GM19395 (cell line): Measurements from ENCODE around the gene PCBP3.

Experiments
- ATAC-seq: cut with Tn5 transposase; IDR thresholded peaks from one replicate; pipeline ENCODE4 v1.9.1; 2021; ENCODE audit warnings: mild to moderate bottlenecking, moderate library complexity; ENCODE audit not compliant: unreplicated experiment

Gene PCBP3

DNA sequence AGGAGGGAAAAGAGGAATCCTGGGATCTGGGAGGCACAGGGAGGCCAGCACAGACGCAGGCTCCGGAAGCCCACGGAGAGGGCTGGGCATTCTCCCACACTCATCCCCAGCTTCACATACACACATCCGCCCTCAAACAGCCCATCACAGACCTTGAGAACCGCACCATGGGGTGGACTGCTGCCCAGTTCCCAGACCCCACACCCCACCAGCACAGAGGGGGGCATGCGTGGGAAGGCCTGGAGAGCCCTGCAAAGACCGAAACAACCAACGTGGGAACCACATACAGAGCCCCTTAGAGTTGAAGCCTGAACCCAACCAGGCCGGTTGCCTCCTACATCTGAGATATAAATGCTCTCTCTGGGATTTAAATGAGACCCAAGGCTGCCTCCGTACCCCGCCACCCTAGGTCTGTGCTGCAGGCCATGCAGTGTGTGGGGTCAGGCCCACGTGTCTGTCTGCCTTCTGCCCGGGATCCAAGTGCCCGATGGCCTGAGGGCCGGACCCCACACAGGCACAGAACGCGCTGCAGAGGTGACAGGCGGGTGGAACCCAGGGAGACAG, 211.8 kb downstream of the PCBP3 start:
- no peak for ATAC-seq

GRCh38 chr21:45856442-45856841, 212.9 kb downstream of the PCBP3 start:
- no peak for ATAC-seq

DNA sequence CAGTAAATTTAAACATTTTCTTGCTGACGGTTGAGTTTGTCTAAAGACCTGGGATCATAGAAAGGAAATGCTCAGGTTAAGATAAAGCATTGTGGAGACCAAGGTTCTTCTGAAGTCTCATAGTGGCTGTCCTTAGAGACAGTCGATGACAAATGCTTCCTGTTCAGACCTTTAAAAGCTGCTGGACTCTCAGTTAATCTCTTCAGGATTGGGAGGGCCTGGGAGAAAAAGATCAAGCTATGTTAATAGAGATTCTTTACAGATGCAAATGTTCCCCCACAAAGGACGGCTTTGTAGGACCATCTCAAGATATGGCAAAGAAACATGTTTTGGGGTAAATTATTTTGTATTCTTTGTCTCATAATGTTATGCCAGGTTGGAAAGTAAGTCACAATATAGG, 213.4 kb downstream of the PCBP3 start:
- ATAC-seq: no peak

- no peak for ATAC-seq
Measured at GRCh38 chr21:45857761-45858160, 214.2 kb downstream of the PCBP3 start.

DNA sequence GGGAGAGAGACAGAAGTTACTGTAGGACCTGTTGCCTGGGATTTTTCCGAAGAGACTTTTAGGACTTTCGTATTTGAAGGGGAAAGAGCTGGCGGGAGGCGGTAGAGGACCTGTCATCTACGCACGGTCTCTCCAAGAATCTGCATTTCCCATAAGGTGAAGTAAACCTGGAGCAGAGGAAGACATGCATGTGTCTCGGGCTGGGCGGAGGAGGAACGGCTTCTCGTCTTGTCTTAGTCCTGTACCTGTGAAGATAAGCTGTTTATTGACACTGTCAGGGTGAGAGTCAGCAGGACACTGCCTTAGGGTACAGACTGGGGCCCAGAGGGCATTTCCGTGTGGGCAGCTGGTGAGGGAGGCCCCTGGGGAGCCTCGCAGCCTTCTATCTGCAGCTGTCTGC, 214.7 kb downstream of the PCBP3 start:
- no peak for ATAC-seq

DNA sequence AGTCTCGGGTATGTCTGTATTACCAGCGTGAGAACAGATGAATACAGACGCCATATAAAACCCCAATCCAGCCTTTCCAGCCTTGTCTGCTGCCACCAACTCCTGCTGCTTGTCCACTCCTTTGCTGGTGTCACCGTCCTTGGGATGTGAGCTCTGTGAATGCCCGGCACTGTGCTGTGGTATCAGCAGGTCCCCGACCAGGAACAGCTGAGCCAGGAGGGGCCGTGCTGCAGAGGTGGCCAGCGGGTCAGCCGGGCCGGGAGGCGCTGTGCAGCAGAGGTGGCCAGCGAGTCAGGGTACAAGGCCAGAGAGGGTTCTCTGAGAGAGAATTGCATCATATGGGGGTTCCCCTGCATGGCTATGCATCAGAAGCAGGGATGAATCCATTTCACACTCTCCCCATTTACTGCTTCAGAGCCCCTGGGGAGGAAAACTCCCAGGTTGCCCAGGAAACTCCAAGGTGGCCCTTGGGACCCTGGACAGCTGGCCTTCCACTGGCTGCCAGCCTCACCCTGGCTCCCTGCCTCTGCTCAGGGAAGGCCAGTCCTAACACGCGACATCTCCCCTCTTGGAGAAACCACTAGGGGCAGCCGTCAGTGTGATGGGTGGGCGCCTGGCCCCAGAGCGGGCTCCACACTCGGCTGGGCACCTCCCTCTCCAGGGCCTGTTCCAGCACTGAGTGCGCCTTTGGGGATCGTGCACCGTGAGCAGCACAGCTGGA, 215.7 kb downstream of the PCBP3 start:
- ATAC-seq: no peak

GRCh38 chr21:45859762-45860357, 216.3 kb downstream of the PCBP3 start:
- ATAC-seq: no peak

DNA sequence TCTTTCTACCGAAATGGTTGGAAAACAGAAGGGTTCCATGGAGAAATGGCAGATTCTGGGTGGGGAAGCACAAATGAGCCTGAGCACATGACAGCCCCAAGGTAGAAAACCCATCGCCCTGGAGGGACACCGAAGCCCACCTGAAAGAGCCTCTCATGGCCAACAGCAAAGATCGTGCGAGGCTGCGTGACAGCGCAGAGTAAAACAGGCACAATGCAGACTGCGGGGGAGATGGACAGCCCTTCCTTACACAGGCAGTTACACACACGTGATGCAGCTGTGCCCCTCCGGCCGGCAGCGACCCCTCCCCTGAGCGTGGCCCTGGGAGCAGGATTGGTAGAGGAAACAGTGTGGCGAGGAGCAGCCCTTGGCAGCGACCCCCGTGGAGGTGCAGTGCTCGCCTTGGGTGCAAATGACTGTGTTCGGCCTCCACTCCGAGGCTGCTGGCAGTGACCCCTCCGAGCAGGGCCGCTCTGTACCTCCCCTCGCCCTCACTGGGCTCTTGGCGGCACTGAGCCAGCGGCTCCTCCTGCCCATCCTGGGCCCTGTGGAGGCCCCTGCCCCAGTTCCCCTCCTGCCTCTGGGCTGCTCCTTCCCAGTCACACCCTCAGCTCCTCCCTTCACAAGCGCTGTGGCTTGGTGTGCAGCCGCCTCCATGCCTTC, 217.1 kb downstream of the PCBP3 start:
- no peak for ATAC-seq

DNA sequence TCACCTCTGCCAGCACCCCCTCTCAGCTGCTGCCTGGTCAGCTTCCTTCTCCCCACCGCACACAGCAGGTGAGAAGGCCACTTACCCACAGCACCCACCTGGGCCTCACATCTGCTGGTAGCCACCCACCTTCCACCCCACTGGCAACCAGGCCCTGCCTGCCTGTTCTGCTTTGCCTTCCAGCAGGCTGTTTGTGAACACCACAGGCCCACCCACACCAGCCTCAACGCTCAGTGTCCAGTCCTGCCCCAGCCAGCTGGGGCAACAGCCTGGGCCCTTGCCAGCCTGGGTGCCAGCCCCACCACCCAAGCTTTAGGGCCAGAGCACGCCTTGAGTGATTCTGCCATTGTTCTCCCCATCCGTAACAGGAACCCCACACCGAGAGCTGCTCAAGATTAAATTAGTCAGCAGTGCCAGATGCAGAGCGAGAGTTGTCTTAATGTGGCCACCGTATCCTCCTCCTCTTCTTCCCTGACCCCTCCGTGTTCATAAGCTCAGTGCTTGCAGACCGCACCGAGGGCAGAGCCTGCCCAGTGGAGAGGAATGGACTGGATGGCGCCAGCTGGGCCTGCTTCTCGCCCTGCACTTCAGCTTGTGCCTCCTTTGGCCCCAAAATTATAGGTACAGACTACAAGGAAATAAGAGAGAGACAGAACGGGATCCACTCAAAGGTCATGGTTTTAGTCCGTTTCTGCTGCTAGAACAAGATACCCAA, 217.8 kb downstream of the PCBP3 start:
- ATAC-seq: no peak

DNA sequence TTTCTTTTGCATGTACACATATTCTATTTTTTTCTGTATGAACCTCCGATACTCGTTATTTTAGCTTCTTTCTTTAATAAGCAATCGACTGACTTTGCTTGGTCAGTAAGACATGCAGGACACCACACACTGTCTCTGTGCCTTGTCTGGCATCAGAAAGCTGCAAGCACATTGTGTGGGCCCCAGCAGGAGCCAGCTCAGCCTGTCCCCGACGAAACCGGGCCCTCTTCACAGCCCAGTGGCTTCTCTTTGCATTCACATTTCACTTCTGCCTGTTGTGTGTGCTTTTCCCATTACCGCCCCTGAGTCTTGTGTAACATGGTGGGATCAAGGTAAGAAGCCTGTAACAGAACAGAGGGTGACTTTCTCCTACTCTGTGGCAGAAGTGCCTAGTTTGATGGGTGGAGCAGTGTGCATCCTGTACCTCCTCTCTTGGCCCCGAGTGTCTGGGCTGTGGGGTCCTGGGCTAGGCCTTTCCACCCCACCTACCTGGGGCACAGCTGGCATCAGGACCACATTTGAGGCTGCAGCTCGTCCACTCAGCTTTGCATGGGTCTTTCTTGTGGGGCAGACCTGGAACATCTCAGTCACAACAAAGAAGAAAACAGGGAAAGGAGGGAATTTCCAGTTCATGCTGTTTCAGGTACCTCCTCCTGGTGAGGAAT, 219.2 kb downstream of the PCBP3 start:
- no peak for ATAC-seq

GRCh38 chr21:45863267-45863666, 219.7 kb downstream of the PCBP3 start:
- ATAC-seq: no peak

DNA sequence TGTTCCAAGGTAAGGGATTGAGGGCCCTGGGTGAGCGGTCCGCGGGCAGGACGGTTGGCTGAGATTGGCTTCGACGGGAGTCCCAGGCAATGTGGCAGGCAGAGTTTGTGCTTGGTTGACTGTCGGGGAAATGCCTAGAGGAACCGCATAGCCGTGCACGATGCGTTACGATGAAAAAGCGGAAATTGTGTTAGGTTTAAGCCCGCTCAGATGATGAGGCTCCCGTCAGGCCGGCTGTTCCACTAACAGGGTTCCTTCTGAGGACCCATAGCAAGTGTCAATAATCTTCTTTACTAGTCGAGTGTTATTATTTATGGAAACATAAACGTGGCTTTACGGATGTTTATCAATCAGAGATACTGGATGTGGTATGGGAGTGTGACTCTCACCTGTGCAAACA, 220.2 kb downstream of the PCBP3 start:
- ATAC-seq: no peak

DNA sequence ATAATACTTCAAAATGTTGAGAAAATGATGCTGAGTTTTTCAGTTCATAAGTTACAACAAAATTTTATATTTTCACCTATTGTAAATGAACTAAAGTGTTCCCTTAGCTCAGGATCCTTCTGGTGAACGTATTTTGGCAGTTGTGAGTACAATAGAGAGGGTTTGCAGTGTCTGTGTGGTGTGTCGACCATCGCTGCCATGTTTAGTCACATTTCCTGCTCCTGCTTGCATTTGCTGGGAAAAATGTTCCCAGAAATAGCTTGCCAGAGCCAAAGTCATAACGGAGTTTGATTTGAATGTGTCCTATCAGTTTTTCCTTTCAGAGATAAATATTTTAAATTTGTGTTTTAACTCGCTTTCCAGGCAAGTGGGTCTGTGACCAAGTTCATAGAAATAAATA, 220.9 kb downstream of the PCBP3 start:
- ATAC-seq: no peak

DNA sequence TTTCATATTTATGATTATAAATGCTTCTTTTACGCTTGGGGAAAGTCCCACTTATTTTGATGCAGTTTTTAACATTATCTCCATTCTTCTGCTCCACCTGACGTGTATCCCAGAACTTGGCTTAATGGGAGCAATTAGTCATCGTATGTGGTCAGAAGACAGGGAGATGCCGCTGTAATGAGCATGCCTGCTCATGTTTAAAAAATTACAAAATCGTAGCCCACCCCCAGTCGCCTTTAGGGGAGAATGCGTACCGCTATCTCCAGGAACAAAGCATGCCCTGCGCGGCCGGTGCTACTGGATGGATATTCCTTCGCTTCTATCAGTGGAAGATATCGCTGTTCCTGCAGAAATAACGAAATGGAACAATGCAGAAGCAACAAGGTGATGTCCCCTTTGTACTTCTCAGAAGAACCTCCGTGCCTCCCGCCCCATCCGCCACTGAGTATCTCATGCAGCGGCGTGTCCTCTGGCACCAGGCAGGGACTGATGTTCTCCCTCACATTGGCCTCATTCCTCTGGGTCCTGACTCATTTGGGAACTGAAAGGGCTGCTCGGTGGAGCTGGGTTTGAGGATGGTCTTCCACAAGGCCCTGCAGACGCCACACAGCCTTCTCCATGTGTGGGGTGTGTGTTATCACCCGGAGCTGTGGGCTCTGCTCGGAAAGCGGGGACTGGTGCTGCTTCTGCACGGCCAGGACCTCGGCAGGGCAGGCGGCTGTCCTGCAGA, 221.7 kb downstream of the PCBP3 start:
- no peak for ATAC-seq

DNA sequence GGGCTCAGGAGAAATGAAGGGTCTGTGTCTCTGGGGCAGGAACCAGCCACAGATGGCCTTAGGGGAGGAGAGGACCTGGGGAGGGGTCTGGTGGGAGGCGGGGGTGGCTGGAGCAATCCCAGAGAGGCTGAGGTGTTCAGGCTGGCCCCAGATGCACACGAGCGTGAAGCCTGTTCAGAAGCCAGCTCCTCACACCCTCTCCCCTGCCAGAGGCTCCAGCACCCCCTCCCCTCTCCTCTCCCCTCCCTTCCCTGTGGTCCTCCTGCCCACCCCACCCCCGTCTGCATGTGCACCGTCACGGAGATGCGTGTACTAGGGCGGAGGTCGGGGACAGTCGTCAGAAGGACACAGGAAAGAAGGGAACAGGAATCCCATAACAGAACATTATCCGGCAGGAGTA, 223.0 kb downstream of the PCBP3 start:
- ATAC-seq: no peak

GRCh38 chr21:45867041-45867666, 223.6 kb downstream of the PCBP3 start:
- ATAC-seq: no peak

- no peak for ATAC-seq
Measured at GRCh38 chr21:45867671-45868081, 224.2 kb downstream of the PCBP3 start.

DNA sequence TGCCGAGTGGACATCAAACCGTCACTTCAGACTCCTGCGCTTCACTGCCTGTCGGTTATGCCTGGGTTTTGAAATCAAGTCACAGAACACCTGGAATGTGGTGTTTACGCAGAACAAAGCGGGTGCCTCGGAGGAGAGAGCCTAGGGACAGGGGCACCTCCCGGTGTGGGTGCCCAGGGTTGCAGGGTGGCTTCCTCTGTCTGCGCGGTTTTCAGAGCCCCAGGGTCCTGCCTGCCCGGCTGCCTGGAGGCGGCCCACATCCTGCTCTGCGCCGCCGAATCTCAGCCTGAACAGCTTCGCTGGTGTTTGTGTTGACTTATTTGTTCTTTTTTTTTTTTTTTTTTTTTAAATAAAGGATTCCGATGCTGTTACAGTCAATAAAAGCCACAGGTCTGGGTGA, 224.6 kb downstream of the PCBP3 start:
- no peak for ATAC-seq

DNA sequence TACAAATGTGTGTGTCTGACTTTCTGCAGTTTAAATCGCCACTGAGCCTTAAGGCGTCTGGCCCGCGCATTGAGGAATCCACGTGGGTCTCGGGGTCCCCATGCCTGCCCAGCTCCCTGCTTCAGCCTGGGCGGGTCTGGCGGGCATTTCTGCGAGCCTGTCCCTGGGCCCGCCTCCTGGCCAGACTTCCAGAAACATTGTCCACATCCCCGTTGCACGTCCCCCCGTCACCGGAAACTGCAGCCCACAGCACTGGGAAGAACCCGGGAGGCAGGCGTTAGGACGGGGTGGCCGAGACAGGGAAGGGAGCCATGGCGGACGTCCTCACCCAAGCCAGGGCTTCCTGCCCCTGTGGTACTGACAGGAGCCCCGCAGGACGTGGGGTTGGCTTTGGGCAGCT, 225.0 kb downstream of the PCBP3 start:
- no peak for ATAC-seq
